Nasal cavity respiratory epithelium epithelial cell of viscerocranial mucosa (primary cell): ENCODE measurements around the gene UBE2QL1. TPM values are rescaled to one million over a fixed set of nuclear protein-coding genes. Genes with fewer than 3 reads are reported as not detected.

ENCODE experiments used
- total RNA-seq: library from RNA; depleted of rRNA; stranded (reverse); fragments of >200 nt; gene quantifications from 2 replicates; pipeline ENCODE4 v1.2.3, GENCODE V29; 2014

UBE2QL1 gene
- total RNA-seq: under 0.01 TPM in 1 of 2 replicates, not detected in the other

GRCh38 chr5:6448622-6449464 lies at the start of gene UBE2QL1:
Gene UBE2QL1 (plus strand): TSS chr5:6448859. CDS start chr5:6448894, 35 bp downstream.

Other genes with a start within 250 kb of the UBE2QL1 start
- 14.9 and 19.8 TPM in 2 replicates for gene MED10, start 70.3 kb upstream of the UBE2QL1 start, total RNA-seq
- gene NSUN2, start 184.2 kb downstream of the UBE2QL1 start, total RNA-seq: 68.0 and 116 TPM in 2 replicates
- gene SRD5A1, start 184.6 kb downstream of the UBE2QL1 start, total RNA-seq: 16.7 and 40.2 TPM in 2 replicates